Left ventricle myocardium inferior (tissue), 1 donor: ENCODE data around the gene SIN3B. TPM values are rescaled to one million over a fixed set of nuclear protein-coding genes. Genes with fewer than 3 reads are reported as not detected.

Source experiments
- DNase-seq: peaks from one replicate; pipeline ENCODE4 v3.0.0-alpha.2; 2020
- H3K27ac ChIP-seq: fragments of 200-600 bp; replicated peaks from 2 replicates; pipeline ENCODE4 v1.8.0; 2021
- H3K27me3 ChIP-seq: fragments of 200-600 bp; 2 replicates; pipeline ENCODE4 v1.8.0; 2021; ENCODE audit warnings: low read depth
- H3K36me3 ChIP-seq: fragments of 200-600 bp; 2 replicates; pipeline ENCODE4 v1.8.0; 2021
- H3K4me1 ChIP-seq: fragments of 200-600 bp; 2 replicates; pipeline ENCODE4 v1.8.0; 2021
- H3K4me3 ChIP-seq: fragments of 200-600 bp; 2 replicates; pipeline ENCODE4 v1.8.0; 2021; ENCODE audit warnings: mild to moderate bottlenecking, moderate library complexity
- H3K9me3 ChIP-seq: fragments of 200-600 bp; replicated peaks from 2 replicates; pipeline ENCODE4 v1.8.0; 2021
- CTCF ChIP-seq: fragments of 200-600 bp; IDR thresholded peaks from 2 replicates; pipeline ENCODE4 v1.8.0; 2021; ENCODE audit warnings: antibody characterized with exemption, mild to moderate bottlenecking, borderline replicate concordance
- intact Hi-C: fragments of 100-400 bp; cut with micrococcal nuclease; formaldehyde crosslinking; loops from one replicate; pipeline ENCODE4 v1.11.0; 2022
- total RNA-seq: library from RNA; stranded (reverse); fragmentation: NEBNext Ultra II Directional; extraction: Animal tissue kit (Norgen Biotek cat#: 25700); gene quantifications from one replicate; pipeline ENCODE4 v1.2.1, GENCODE V29; 2021
- donor health status: DM: no; HTN: yes; CAD: no; lungs with severe emphysema.

SIN3B gene
- total RNA-seq, 1 donor from 2014 or later: 24.4 TPM

DNA sequence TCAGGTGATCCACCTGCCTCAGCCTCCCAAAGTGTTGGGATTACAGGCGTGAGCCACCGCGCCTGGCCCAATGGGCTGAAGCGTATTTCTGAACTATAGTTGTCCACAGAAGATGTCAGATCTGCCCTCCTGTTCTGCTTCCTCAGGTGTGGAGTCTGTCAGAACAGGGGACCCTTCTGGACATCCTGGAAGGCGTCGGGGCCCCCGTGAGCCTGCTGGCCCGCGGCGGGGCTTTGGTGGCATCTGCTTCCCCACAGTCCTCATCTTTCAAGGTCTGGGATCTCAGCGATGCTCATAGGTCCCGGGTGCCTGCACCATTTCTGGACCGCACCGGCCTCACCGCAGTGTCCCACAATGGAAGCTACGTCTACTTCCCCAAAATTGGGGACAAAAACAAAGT is 29.5 kb upstream of the SIN3B start:
- no peak for TF ChIP-seq CTCF
- Histone ChIP-seq H3K27me3 (no peaks in the 10 kb centered on the region), H3K4me1 (no peaks in the 10 kb centered on the region), H3K36me3 (no peaks in the 10 kb centered on the region), H3K4me3 (no peak overlapping the region), H3K27ac (no peak overlapping the region), H3K9me3 (peaks cover 17% of the 10 kb centered on the region)
- no peak for DNase-seq
- intact Hi-C loops: no loop called here

DNA sequence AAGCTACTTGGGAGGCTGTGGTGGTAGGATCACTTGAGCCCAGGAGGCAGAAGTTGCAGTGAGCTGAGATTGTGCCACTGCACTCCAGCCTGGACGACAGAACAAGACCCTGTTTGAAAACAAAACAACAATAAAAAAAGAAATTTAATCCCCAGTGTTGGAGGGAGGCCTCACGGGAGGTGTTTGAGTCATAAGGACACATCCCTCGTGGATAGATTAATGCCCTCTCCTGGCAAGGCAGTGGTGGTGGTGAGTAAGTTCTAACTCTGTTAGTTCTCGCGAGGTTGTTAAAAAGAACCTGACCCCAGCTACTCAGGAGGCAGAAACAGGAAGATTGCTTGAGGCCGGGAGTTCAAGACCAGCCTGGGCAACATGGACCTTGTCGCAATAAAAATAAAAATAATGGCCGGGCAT is 27.6 kb upstream of the SIN3B start:
- intact Hi-C loops: no loop called here
- Histone ChIP-seq H3K27ac (no peak overlapping the region), H3K4me3 (no peak overlapping the region), H3K9me3 (no peaks in the 10 kb centered on the region), H3K36me3 (no peaks in the 10 kb centered on the region), H3K4me1 (no peaks in the 10 kb centered on the region), H3K27me3 (no peaks in the 10 kb centered on the region)
- no peak for TF ChIP-seq CTCF
- DNase-seq: no peak

DNA sequence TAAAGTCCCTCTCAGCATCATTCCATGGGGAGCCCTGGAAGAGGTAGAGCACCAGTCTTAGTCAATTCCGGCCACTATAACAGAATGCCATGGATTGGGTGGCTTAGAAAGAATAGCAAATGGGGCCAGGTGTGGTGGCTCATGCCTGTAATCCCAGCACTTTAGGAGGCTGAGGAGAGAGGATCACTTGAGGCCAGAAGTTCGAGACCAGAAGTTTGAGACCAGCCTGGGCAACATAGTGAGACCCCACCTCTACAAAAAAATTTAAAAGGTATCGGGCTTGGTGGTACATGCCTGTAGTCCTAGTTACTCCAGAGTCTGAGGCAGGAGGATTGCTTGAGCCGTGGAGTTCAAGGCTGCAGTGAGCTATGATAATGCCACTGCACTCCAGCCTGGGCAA is 25.0 kb upstream of the SIN3B start:
- no peaks in the 10 kb centered on the region for H3K36me3 ChIP-seq
- H3K27me3 ChIP-seq: no peaks in the 10 kb centered on the region
- no peak for DNase-seq
- H3K9me3 ChIP-seq: no peaks in the 10 kb centered on the region
- intact Hi-C loops: no loop called here
- no peaks in the 10 kb centered on the region for H3K4me1 ChIP-seq
- no peak overlapping the region for H3K27ac ChIP-seq
- TF ChIP-seq CTCF: no peak
- no peak overlapping the region for H3K4me3 ChIP-seq

DNA sequence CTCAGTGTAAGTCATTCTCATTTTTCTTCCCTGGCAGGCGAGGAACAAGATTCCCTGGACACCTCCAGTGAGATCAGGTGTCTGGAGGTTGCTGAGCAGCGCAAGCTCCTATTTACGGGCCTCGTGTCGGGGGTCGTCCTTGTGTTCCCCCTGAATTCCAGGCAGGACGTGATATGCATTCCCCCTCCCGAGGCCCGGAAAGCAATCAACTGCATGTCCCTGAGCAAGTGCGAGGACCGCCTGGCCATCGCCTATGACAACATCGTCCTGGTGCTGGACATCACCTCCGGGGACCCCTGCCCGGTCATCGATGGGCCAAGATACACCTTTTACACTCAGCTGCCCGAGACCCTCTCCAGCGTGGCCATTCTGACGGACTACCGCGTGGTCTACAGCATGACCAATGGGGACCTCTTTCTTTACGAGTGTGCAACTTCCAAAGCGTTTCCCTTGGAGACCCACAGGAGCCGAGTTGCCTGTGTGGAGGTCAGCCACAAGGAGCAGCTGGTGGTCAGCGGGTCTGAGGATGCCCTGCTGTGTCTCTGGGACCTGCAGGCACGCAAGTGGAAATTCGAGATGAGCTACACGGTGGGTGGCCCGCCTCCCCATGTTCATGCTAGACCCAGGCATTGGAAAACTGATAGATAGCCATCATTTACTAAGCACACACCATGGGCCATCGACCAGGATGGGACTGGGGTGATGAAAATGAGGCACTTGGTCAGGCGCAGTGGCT is 21.5 kb upstream of the SIN3B start:
- no peaks in the 10 kb centered on the region for H3K4me1 ChIP-seq
- H3K4me3 ChIP-seq: no peak overlapping the region
- no peaks in the 10 kb centered on the region for H3K36me3 ChIP-seq
- no peaks in the 10 kb centered on the region for H3K27me3 ChIP-seq
- no peak overlapping the region for H3K27ac ChIP-seq
- TF ChIP-seq CTCF: no peak
- intact Hi-C loops: no loop called here
- no peak for DNase-seq
- H3K9me3 ChIP-seq: peaks cover 2% of the 10 kb centered on the region

DNA sequence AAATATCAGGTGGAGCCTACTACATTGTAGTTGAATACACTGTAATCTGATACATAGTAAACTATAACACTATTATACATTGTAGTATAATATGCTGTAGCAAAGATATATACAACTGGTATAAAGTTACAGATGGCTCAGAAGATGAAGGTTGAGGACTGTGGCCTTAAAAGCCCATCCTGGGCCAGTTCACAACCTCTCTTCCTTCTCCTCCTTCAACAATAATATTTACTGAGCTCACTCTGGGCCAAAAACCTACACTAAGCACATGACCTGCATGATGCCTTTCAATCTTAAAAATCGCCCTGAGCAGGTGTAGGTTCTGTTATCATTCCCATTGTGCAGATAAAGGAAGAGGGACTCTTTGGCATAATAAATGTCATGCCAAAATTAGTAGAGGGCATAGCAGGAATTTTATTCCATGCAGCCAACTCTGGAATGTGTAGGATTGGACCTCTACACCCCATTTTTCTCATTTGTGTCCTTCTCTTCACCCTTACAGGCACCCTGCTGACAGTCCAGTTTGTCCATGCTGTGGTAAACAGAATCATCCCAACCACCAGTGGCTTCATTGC is 14.6 kb upstream of the SIN3B start:
- no peak for TF ChIP-seq CTCF
- Histone ChIP-seq H3K9me3 (peaks cover 39% of the 10 kb centered on the region), H3K36me3 (peaks cover 4% of the 10 kb centered on the region), H3K27ac (no peak overlapping the region), H3K27me3 (no peaks in the 10 kb centered on the region), H3K4me3 (no peak overlapping the region), H3K4me1 (no peaks in the 10 kb centered on the region)
- no peak for DNase-seq
- intact Hi-C loops: no loop called here
